Measurements from ENCODE around the gene SBF1. TPM values are rescaled to one million over a fixed set of nuclear protein-coding genes. Genes with fewer than 3 reads are reported as not detected.

Gene SBF1
- total RNA-seq, 1 donor, result 118 TPM

DNA sequence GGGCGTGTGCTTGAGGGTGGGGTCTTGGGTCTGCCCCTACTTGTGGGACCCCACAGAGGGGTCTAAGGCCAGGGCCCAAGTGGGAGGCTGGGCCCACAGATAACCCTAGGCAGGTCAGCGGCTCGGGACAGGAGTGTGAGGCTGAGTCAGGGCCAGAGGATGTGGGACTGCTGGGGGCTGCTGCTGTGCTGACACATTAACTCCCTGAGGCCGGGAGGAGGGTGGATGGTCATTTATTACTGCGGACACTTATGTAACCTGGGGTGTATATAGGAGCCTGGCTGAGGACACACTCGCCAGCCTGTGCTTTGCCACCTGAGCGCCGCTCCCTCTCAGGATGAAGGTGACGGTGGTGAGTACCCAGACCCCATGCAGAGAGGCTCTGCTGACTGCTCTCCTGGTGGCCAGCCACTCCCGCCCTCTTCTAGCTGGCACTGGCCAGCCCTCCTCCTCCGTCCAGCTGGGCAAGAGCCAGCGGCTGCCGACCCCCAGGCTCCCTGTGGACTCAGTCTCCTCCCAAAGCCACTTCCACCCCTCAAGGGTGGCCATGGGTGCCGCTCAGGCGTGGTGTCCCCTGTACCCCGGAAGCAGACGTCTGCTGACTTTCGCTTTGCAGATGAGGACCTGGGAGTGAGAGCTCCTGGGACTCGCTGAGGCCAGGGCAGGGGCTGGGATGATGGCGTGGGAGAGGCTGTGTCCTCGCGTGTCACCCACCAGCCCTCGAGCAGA lies 11.9 kb upstream of the SBF1 start, which contains the start of gene MIOX:
TSS of gene MIOX (plus strand) at position 299 of the 729 bp plus-strand sequence. CDS start at position 338, 39 bp downstream.
- no peak for DNase-seq (ENCODE audit: low read depth in 2 of 3, low spot score in 2 of 3)

DNA sequence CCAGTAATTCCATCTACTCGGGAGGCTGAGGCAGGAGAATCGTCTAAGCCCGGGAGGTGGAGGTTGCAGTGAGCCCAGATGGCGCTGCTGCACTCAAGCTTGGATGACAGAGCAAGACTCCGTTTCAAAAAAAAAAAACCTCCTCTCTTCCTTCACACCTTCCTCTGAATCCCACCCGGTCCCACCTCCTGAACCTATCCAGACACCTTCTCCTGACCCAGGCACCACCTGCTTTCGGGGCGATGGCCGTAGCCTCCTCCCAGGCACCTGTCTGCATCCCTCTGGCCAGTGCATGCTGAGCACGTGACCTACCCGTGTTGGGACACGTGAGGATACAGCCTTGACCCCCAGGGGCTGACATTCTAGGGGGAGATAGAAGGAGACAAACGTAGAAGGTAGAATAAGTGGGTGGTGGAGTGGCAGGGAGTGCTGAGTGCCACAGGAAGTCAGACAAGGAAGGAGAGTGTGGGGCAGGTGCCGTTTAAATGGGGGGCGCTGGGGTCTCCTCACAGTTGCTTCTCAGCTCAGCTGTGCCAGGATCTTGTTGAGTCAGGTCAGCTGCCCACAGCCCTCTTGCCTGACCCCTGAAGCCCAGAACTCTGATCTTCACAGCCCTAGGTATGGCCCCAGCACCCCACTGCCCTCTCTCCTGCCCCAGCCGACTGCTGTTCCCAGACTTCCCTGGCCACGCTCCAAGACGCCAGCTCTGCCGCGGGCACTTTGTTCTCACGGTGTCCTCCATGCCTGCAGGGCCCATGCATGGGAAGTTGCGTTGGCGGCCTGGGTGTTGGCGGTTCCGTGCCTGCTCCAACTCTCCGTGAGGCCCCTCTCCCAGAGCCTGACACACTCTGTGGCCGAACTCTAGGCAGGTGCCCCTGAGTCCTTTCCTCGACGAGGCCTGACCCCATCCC lies 10.6 kb upstream of the SBF1 start:
- no peak for DNase-seq (ENCODE audit: low read depth in 2 of 3, low spot score in 2 of 3)

DNA sequence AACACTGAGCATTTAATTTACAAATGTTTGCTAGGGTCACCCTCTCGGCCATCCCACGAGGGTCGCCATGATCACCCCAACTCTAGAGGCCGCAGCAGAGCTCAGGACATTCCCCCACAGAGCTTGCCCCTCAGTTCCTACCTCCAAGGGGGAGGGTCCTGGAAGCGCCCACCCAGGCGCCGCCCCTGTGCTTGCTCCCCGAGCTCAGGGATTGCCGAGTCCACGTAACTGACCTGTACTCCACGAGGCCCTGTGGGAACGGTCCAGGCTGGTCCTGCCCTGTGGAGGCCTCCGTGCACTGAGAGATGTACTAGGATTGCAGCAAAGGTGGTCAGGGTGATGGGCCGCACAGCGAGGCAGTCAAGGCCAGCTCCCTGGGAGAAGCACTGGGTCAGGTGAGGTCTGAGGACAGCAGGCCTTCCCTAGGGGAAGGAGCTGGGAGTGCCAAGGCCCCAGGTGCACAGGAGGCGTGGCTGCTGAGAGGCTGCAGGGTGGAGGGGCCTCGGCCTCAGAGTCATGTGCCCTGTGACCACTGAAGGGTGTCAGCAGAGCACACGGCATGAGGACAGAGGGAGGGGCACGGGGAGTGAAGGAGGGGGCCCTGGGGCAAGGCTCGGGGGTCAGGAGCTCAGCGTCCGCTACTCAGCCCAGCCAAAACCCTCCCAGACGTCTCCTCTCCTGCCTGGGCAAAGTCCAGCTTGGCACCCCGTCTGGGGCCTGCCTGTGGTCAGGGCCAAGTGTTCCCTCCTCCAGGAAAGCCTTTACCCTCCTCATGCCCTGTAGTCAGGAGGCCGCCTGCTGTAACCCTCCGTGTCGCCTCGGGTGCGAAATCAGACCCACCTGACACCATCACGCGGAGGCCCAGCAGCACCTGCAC lies 9.4 kb upstream of the SBF1 start:
- no peak for DNase-seq (ENCODE audit: low read depth in 2 of 3, low spot score in 2 of 3)

DNA sequence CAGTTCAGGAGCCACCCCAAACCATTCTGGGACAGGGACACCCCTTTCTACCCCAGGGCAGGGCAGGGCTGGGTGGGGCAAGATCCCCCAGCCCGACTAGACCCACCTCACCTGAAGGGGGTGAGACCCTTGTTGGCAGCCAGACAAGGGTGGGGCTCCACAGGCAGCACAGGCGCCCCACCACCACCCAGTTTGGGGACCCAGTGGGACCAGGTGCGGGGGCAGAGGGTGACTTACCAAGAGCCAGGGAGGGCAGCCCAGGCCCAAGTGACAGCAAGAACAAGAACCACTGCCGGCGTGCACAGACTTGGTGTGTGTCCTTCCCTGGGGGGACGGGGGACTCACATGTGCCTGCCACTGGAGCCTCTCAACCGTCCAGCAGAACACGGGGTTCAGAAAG lies 8.7 kb upstream of the SBF1 start:
- no peak for DNase-seq (ENCODE audit: low read depth in 2 of 3, low spot score in 2 of 3)

DNA sequence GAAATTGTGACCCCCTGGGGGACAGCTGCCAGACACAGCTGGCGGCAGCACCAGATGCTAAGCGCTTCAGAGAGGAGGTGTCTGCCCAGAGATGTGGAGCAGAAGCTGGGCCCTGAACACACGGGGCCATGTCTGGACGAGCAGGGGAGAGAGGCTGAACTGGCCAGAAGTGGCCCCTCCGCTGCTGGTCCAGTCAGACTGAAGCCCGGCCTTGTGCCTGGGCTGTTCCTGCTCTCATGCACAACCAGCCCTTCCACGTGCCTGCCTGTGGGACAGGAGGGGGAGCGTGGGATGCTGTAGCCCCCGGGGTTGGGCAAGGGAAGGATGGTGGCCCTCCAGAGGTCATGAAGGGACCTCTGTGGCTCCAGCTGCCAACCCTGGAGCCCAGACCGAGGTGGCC lies 8.3 kb upstream of the SBF1 start:
- no peak for DNase-seq (ENCODE audit: low read depth in 2 of 3, low spot score in 2 of 3)

DNA sequence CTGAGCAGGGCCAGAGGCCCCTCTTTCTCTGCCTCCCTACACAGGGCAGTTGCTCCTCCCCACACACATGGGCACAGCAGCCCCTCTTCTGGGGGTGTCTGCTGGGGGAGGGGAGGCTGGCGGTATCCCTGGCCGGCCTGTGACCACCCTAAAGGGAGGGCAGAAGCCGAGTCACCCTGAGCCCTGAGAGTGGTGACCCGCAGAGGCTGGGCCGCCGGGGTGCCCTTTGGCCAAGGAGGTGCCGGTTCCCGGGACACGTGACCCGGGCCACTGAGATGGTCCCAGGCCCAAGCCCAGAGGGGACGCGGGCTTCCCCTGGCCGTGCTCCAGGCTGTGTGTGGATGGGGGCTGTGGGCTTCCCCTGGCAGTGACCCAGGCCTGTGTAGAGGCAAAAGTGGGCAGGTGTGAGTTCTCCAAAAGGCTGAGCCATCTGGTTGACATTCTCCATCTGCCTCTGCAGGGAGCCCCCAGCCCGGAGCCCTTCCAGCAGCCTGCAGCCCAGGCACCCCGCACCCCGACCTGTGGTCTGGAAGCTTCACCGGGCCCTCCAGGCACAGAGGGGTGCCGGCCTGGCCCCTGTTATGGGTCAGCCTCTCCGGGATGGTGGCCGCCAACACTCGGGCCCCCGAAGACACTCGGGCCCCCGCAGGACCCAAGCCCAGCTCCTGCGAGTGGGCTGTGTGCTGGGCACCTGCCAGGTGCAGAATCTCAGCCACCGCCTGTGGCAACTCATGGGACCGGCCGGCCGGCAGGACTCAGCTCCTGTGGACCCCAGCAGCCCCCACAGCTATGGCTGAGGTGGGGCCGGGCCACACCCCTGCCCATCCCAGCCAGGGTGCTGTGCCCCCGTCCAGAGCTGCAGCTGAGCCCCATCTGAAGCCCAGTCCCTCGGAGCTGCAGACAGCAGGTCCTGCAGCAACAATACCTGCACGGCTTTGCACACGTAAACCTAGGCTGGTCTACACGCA lies 7.6 kb upstream of the SBF1 start:
- DNase-seq (ENCODE audit: low read depth in 2 of 3, low spot score in 2 of 3), result peak in 2 of 3 donors; percentile 52 to 54

DNA sequence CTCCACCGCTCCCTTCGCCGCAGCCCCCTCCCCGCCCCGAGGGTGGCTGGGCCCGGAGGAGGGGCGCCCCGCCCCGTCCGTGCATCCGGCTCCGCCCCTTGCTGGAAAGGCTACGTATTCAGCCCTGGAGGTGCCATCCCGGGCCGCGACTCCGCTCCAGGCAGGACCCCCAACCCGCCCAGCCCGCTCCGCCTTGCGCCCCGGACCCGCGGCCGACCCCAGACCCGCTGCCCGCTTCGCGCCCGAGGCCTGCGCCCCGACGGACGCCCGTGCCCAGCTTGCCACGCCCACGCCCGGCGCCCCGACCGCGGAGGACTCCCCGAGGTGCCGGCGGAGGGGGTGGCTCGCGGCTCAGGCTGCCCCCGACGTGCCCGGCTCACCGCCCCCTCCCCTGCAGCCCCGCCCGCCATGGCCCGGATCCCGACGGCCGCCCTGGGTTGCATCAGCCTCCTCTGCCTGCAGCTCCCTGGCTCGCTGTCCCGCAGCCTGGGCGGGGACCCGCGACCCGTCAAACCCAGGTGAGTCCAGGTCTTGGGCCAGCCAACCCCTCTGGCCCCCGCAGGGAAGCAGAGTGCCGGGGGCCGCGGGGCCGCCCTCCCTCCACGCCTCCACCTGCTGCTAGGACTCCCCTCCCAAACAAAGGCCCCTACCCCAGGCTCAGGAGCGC lies 6.7 kb upstream of the SBF1 start, which contains the start of gene ADM2:
TSS of gene ADM2 (plus strand) at position 104 of the 667 bp plus-strand sequence. CDS start at position 409, 305 bp downstream.
- DNase-seq (ENCODE audit: low read depth in 2 of 3, low spot score in 2 of 3), result peak in 2 of 3 donors; percentile 47 to 56

DNA sequence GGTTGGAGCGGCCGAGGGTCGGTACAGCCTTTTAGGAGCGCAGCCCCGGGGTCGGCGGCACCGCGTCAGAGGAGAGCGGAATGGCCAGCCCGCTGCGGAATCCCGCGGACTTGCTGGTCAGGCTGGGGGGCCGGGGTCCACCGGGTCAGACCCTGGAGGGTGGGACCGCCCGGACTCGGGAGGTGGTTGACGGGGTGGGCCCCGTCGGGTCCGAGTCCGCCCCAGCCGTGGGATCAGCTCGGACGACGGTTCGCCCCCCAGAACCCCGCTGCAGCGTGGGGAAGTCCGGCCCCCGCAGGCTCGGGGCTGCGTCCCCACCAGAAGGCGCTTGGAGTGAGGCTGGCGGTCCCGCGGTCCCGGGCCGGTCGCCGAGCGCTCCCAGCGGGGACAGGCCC lies 6.2 kb upstream of the SBF1 start:
- DNase-seq (ENCODE audit: low read depth in 2 of 3, low spot score in 2 of 3), result no peak

DNA sequence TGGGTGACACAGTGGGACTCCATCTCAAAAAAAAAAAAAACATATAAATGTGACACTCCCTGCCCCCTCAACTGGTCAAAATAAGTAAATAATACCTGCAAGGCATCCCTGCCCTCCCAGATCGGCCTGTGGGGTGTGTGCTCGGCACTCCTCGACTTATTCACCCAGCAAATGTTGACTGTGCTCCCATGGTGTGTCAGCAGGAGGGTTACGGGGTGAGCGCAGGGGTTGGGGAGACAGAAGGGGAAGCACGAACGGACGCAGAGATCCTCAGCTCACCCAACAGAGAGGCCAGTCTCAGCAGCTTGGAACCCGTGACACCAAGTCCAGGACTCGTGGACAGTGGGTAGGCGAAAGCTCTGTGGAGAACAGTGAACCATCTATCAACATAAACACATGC lies 4.9 kb upstream of the SBF1 start:
- DNase-seq (ENCODE audit: low read depth in 2 of 3, low spot score in 2 of 3), result no peak

DNA sequence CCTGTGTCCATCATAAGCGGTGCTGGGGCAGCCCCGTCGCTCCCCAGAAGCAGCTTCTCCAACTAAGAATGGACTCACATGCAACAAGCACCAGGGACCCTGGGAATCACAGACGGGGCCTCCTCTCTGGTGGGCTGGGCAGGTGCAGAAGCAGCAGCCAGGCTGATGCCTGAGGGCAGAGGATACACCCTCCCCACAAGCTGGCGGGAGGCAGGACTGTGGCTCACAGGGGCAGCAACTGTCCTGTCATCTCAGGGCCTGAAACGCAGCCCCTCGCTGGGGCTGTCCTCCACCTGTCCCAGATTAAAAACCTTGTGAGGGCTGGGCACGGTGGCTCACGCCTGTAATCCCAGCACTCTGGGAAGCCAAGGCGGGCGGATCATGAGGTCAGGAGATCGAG lies 3.1 kb upstream of the SBF1 start:
- DNase-seq (ENCODE audit: low read depth in 2 of 3, low spot score in 2 of 3), result no peak

DNA sequence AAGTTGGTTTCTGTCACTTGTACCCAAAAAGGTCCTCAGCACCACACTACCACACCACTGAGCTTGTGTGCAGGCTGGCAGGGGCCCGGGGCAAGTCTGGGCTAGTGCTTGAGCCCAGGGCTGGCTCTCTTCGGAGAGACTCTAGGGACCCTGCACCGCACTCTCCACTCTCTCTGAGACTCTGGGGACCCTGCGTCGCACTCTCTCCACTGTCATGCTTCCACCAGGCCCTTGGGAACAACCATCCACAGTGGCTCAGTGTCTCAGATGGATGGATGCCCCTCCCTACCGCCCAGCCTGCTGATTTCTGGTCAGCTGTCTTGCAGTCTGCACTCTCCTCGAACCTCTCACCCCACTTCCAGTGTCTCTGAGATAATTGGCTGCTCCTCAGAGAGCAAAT lies 2.0 kb upstream of the SBF1 start:
- DNase-seq (ENCODE audit: low read depth in 2 of 3, low spot score in 2 of 3), result no peak

DNA sequence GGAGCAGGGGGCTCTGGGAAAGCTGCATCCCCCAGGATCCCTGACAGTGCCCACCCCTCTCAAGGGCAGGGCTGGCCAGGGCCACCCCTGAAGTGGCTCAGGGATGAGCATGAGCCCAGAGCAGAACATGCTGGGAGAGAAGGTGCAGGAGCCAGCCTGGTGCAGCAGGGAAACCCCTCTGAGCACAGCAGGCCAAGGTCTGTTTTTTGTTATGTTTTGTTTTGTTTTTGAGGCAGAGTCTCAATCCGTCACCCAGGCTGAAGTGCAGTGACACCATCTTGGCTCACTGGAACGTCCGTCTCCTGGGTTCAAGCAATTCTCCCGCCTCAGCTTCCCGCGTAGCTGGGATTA lies 792 bp upstream of the SBF1 start:
- DNase-seq (ENCODE audit: low read depth in 2 of 3, low spot score in 2 of 3), result no peak

DNA sequence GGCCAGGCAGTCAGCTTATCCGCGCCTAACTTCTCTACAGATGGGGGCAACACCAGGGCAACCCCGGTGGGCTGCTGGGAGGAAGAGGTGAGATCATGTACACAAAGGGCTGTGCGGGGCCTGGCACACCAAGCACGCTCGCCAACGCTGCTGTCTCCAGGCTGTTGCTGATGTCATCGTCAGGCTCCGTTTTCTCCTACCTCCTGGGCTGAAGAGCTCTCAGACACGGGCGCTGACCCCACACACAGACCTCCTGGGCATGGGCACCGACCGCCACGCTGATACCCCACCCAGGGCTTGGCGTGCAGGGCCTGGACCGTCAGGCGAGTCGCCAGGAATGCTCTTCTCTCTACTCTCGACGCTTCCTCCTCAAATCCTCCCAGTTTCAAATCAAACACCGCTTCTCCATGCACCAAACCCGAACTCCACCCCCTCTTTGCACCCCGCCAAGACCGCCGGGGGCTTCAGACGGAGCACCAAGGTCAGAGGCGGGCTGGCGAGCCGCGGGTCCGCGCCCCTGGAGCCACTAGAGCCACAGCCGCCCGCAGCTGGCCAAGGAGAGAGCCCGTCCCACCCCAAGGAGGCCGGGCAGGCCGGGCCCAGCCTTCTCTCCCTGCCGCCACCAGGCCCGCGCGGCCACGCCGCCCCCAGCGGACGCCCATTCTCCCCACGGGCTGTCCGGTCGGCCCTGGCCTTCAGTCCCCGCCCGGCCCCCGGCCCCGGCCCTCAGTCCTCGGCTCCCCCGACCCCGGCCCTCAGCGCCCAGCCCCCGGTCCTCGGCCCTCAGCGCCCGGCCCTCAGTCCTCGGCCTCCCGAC lies 772 bp downstream of the SBF1 start:
- DNase-seq (ENCODE audit: low read depth in 2 of 3, low spot score in 2 of 3), result no peak

DNA sequence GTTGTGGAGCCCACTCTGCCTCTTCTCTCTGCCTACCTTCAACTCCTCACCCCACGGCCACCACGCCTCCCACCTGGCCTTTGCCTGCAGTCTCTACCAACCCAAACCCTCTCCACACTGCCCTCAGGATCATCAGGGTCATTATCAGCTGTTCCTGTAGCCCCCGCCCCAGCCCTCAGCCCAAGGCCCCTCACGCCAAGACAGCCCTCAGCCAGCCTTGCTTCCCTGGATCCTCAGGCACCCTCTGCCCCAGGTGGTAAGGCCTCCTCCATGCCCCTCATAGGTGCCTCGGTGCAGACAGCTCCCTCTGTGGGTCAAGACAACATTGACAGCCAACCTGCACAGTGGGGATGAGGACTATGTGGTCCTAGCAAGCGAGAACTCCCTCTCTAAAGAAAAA lies 1.7 kb downstream of the SBF1 start:
- peak in 1 of 3 donors; percentile 52 for DNase-seq (ENCODE audit: low read depth in 2 of 3, low spot score in 2 of 3)

DNA sequence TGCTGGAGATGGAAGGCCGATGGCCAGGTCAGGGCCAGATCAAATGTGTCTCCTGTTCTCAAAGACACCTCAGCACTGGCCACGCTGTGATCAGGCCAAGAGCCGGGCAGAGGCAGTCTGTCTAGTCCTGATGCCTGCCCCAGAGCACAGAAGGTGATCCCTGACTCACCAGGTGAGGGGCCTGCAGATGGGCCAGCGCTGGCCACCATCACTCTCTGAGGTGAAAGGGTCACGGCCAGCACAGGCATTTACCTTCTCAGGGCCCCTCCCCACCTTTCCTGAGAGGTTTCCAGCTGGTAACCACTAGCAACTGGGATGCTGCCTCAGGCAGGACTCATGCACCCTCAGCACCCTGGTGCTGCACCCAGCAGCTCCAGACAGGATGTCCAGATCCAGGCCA lies 2.9 kb downstream of the SBF1 start:
- no peak for DNase-seq (ENCODE audit: low read depth in 2 of 3, low spot score in 2 of 3)

DNA sequence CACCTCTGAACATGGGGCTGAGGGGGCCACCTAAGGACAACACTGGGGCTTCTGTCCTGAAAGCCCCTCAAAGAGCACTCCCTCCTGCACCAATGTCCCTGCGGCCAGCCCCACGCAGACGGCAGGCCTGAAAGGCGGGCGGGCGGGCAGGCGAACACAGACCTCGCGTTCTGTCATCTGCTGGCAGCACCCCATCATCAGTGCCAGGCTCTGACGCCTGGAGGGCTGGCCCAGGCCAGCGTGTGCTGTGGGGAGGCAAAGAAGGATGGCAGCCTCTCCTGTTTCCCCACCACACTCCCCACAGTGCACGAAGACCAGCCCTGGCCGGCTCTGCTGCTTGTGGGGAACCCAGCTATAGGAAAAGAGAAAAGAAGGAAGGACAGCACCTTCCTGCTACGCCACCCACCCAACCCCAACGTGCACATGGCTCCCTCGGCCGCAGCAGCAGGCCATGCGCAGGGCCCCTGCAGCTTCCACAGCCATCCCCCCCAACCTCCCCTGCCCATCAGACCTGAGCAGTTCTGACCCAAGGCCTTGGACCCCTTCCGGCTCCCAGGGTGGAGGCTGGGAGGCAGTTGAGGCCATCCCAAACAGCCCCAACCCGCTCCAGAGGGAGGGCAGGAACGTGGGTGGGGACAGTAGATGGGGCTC lies 3.5 kb downstream of the SBF1 start:
- DNase-seq (ENCODE audit: low read depth in 2 of 3, low spot score in 2 of 3), result no peak

DNA sequence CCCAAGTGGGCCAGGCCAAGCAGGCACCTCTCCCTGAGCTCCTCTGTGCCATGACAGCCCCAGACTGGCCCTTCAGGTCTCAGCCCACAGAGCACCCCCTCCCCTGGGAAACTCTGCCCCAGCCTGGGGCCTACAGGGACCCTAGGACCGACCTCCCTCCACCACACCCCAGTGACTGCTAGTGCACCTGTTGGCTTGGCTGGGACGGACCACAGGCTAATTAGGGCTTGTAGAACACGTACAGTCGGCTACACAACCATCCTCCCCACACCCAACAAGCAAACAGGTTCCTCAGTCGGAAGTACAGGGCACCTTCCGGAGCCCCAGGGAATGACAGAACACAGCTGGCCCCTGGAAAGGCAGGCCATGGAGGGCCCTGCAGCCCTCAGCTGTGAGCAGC lies 4.3 kb downstream of the SBF1 start:
- no peak for DNase-seq (ENCODE audit: low read depth in 2 of 3, low spot score in 2 of 3)
